MM.1S (cell line): ENCODE results near the gene ENPEP.

ENCODE experiments used
- DNase-seq: peaks from one replicate; pipeline ENCODE4 v3.0.0-alpha.2; 2015
- H2AFZ ChIP-seq: fragments of 300-600 bp; sonication (generic); 2 replicates; pipeline ENCODE4 v1.6.0; 2016; ENCODE audit warnings: antibody characterized with exemption, low read length
- H3F3A ChIP-seq: fragments of 300-600 bp; sonication (generic); 2 replicates; pipeline ENCODE4 v1.6.1; 2016; ENCODE audit warnings: mild to moderate bottlenecking, antibody characterized with exemption, low read length, moderate library complexity, mixed read lengths; ENCODE audit not compliant: insufficient read depth
- H3K27ac ChIP-seq: fragments of 300-600 bp; sonication (generic); 2 replicates; pipeline ENCODE4 v1.5.1; 2016; ENCODE audit warnings: mild to moderate bottlenecking, low read length
- H3K27me3 ChIP-seq: fragments of 300-600 bp; sonication (generic); replicated peaks from 2 replicates; pipeline ENCODE4 v1.6.0; 2016; ENCODE audit warnings: low read length; ENCODE audit not compliant: insufficient read depth
- H3K36me3 ChIP-seq: fragments of 300-600 bp; sonication (generic); replicated peaks from 2 replicates; pipeline ENCODE4 v1.6.1; 2016; ENCODE audit warnings: mild to moderate bottlenecking, low read length, mixed read lengths; ENCODE audit not compliant: insufficient read depth
- H3K4me1 ChIP-seq: fragments of 300-600 bp; sonication (generic); 2 replicates; pipeline ENCODE4 v1.6.1; 2016; ENCODE audit warnings: low read length, mixed read lengths
- H3K4me2 ChIP-seq: fragments of 300-600 bp; sonication (generic); 2 replicates; pipeline ENCODE4 v1.6.0; 2016; ENCODE audit warnings: low read depth, low read length
- H3K4me3 ChIP-seq: fragments of 300-600 bp; sonication (generic); 2 replicates; pipeline ENCODE4 v1.5.1; 2016; ENCODE audit warnings: low read length, mixed read lengths
- H3K79me2 ChIP-seq: fragments of 300-600 bp; sonication (generic); 2 replicates; pipeline ENCODE4 v1.6.1; 2016; ENCODE audit warnings: mixed run types, low read length, mixed read lengths
- H3K9ac ChIP-seq: fragments of 300-600 bp; sonication (generic); 2 replicates; pipeline ENCODE4 v1.6.1; 2016; ENCODE audit warnings: low read length, mixed read lengths
- H3K9me2 ChIP-seq: fragments of 300-600 bp; sonication (generic); replicated peaks from 2 replicates; pipeline ENCODE4 v1.6.1; 2016; ENCODE audit warnings: mild to moderate bottlenecking, low read length, mixed read lengths; ENCODE audit not compliant: insufficient read depth
- H3K9me3 ChIP-seq: fragments of 300-600 bp; sonication (generic); replicated peaks from 2 replicates; pipeline ENCODE4 v1.6.1; 2016; ENCODE audit warnings: mild to moderate bottlenecking, low read length, mixed read lengths; ENCODE audit not compliant: insufficient read depth
- H4K20me1 ChIP-seq: fragments of 300-600 bp; sonication (generic); 2 replicates; pipeline ENCODE4 v1.6.1; 2016; ENCODE audit warnings: mild to moderate bottlenecking, low read length, moderate library complexity, mixed read lengths; ENCODE audit not compliant: insufficient read depth
- CTCF ChIP-seq: fragments of 300-600 bp; sonication (generic); IDR thresholded peaks from 2 replicates; pipeline ENCODE4 v1.5.1; 2016; ENCODE audit warnings: antibody characterized with exemption, low read length, mixed read lengths
- EZH2 ChIP-seq: fragments of 300-600 bp; sonication (generic); optimal IDR thresholded peaks from 2 replicates; pipeline ENCODE3; 2017; ENCODE audit warnings: low read depth, mild to moderate bottlenecking, antibody characterized with exemption, low read length, mixed read lengths
- EZH2phosphoT487 ChIP-seq: fragments of 300-600 bp; sonication (generic); IDR thresholded peaks from 2 replicates; pipeline ENCODE4 v1.6.1; 2018; ENCODE audit warnings: antibody characterized with exemption, low read length

Gene ENPEP

DNA sequence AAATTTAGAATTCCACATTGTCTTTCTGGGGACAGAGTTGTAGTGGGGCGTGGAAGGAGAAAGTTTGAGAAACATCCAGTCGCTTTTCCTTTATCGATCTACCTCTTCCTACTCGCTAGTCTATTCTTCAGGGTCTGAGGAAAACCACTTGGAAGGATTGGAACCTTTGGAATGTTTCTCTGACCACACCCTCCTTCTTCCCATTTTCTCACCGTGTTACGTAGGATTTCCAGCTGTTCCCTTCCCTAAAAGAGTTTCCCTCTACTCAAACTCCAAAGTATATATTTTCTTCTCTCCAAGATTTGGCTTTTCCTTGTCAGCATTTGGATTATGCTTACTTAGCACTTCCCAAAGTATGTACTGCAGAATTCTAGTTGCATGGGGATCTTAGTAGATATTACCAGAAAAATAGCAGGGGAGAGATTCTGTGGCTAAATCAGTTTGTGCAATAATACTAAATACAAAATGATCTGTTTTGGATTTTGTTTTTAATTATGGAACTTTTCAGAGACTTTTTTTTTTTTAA, 4.9 kb downstream of the ENPEP start:
- H3K9me3 ChIP-seq: no peaks in the 10 kb centered on the region
- H3K79me2 ChIP-seq: no peaks in the 10 kb centered on the region
- no peaks in the 10 kb centered on the region for H3F3A ChIP-seq
- no peaks in the 10 kb centered on the region for H3K9me2 ChIP-seq
- no peak overlapping the region for H2AFZ ChIP-seq
- H3K27me3 ChIP-seq: no peaks in the 10 kb centered on the region
- TF ChIP-seq EZH2 (no peak), CTCF (no peak), EZH2phosphoT487 (no peak)
- H3K4me2 ChIP-seq: no peak overlapping the region
- DNase-seq: no peak
- H3K9ac ChIP-seq: no peak overlapping the region
- H3K4me1 ChIP-seq: 0 out of 2 replicates have a peak, but pooled peaks cover 11% of the 10 kb centered on the region
- H3K4me3 ChIP-seq: no peak overlapping the region
- H4K20me1 ChIP-seq: no peaks in the 10 kb centered on the region
- no peaks in the 10 kb centered on the region for H3K36me3 ChIP-seq
- no peak overlapping the region for H3K27ac ChIP-seq

GRCh38 chr4:110483516-110483915, 7.6 kb downstream of the ENPEP start:
- Histone ChIP-seq H3K79me2 (no peaks in the 10 kb centered on the region), H3K27me3 (no peaks in the 10 kb centered on the region), H3K36me3 (no peaks in the 10 kb centered on the region), H3K4me3 (no peak overlapping the region), H3K9ac (no peak overlapping the region), H3K4me2 (no peak overlapping the region), H3K27ac (no peak overlapping the region), H3K9me3 (no peaks in the 10 kb centered on the region), H3K9me2 (no peaks in the 10 kb centered on the region), H4K20me1 (no peaks in the 10 kb centered on the region), H3F3A (0 out of 2 replicates have a peak, but pooled peaks cover 4% of the 10 kb centered on the region), H2AFZ (no peak overlapping the region), H3K4me1 (peaks cover 25% of the 10 kb centered on the region)
- no peak for DNase-seq
- no peak for TF ChIP-seq EZH2
- no peak for TF ChIP-seq CTCF
- TF ChIP-seq EZH2phosphoT487: no peak

DNA sequence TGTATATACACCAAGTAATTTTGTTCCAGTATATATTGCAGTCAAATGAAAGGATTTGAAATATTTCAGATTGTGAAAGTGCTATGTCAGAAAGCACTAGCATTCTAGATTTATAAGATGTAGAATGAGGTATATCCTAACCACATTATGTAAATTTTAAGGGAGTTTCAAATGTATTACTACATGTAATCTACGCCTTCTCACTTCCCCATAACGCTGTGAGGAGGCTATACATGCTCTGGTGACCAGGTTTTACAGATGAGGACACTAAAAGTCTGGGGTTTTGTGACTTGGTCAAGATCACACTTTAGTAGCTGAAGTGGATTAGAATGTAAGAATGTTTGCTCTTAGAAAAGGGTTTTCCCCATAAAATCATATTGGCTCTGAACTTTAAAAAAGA, 8.1 kb downstream of the ENPEP start:
- Histone ChIP-seq H3K27me3 (no peaks in the 10 kb centered on the region), H3K4me1 (peaks cover 27% of the 10 kb centered on the region), H3F3A (0 out of 2 replicates have a peak, but pooled peaks cover 4% of the 10 kb centered on the region), H3K36me3 (no peaks in the 10 kb centered on the region), H3K4me2 (no peak overlapping the region), H4K20me1 (no peaks in the 10 kb centered on the region), H3K9me3 (no peaks in the 10 kb centered on the region), H3K9ac (no peak overlapping the region), H3K9me2 (no peaks in the 10 kb centered on the region), H3K4me3 (no peak overlapping the region), H3K79me2 (no peaks in the 10 kb centered on the region), H2AFZ (no peak overlapping the region), H3K27ac (no peak overlapping the region)
- DNase-seq: peak; percentile 48
- TF ChIP-seq EZH2phosphoT487 (no peak), CTCF (no peak), EZH2 (no peak)
